Keratinocyte (primary cell): Measurements from ENCODE around the gene TLCD3A. TPM values are rescaled to one million over a fixed set of nuclear protein-coding genes. Genes with fewer than 3 reads are reported as not detected.

Source experiments
- DNase-seq: peaks from one replicate; pipeline ENCODE4 v3.0.0-alpha.2; 2011; ENCODE audit warnings: low read depth, missing footprints, low spot score
- FAIRE-seq: peaks from 2 replicates; lab custom pipeline; 2011; peaks lifted over from hg19 to GRCh38; lab: Jason Lieb, UNC
- H2AFZ ChIP-seq: 2 replicates; pipeline ENCODE4 v1.6.0; 2012; ENCODE audit warnings: low read length, control low read depth, inconsistent platforms; ENCODE audit not compliant: control insufficient read depth
- H3K27ac ChIP-seq: 2 replicates; pipeline ENCODE4 v1.5.1; 2011; ENCODE audit warnings: low read length; ENCODE audit not compliant: control insufficient read depth, insufficient read depth
- H3K27me3 ChIP-seq: 3 replicates; pipeline ENCODE4 v1.6.0; 2011; ENCODE audit warnings: low read length; ENCODE audit not compliant: control insufficient read depth, insufficient read depth; ENCODE audit errors: extremely low read depth
- H3K36me3 ChIP-seq, 2 experiments: 2 replicates in 1 of 2; 3 replicates in 1 of 2; pipeline ENCODE4 v1.5.1; 2011; ENCODE audit warnings: low read length in 2 of 2, mild to moderate bottlenecking in 1 of 2; ENCODE audit not compliant: control insufficient read depth in 2 of 2, insufficient read depth in 2 of 2; ENCODE audit errors: extremely low read depth in 1 of 2
- H3K4me1 ChIP-seq: 3 replicates; pipeline ENCODE4 v1.5.1; 2011; ENCODE audit warnings: low read length; ENCODE audit not compliant: control insufficient read depth, insufficient read depth; ENCODE audit errors: extremely low read depth
- H3K4me2 ChIP-seq: 3 replicates; pipeline ENCODE4 v1.6.0; 2011; ENCODE audit warnings: low read depth, low read length; ENCODE audit not compliant: control insufficient read depth, insufficient read depth; ENCODE audit errors: extremely low read depth
- H3K4me3 ChIP-seq, 3 experiments: fragments of 200-600 bp in 1 of 3; sonication (generic) in 1 of 3; 2 replicates in 2 of 3; 3 replicates in 1 of 3; pipeline ENCODE4 v1.5.1; 2011 to 2016; ENCODE audit warnings: low read length in 3 of 3, mild to moderate bottlenecking in 3 of 3, control low read depth in 2 of 3, inconsistent platforms in 1 of 3, low read depth in 1 of 3, mixed read lengths in 1 of 3, mixed run types in 1 of 3, moderate library complexity in 1 of 3; ENCODE audit not compliant: control insufficient read depth in 2 of 3, insufficient read depth in 2 of 3; ENCODE audit errors: extremely low read depth in 1 of 3
- H3K79me2 ChIP-seq: 2 replicates; pipeline ENCODE4 v1.6.0; 2012; ENCODE audit warnings: low read length; ENCODE audit not compliant: control insufficient read depth, insufficient read depth
- H3K9ac ChIP-seq: 3 replicates; pipeline ENCODE4 v1.6.0; 2011; ENCODE audit warnings: low read length; ENCODE audit not compliant: control insufficient read depth, insufficient read depth; ENCODE audit errors: extremely low read depth
- H3K9me1 ChIP-seq: 3 replicates; pipeline ENCODE4 v1.6.0; 2011; ENCODE audit warnings: low read length; ENCODE audit not compliant: control insufficient read depth, insufficient read depth; ENCODE audit errors: extremely low read depth
- H3K9me3 ChIP-seq: 2 replicates; pipeline ENCODE4 v1.5.1; 2012; ENCODE audit warnings: low read depth, low read length; ENCODE audit not compliant: control insufficient read depth
- H4K20me1 ChIP-seq: 3 replicates; pipeline ENCODE4 v1.6.0; 2011; ENCODE audit warnings: low read length; ENCODE audit not compliant: control insufficient read depth, insufficient read depth; ENCODE audit errors: extremely low read depth
- CTCF ChIP-seq, 3 experiments: IDR thresholded peaks in 1 of 3; conservative IDR thresholded peaks in 1 of 3; optimal IDR thresholded peaks in 1 of 3; 2 replicates in 2 of 3; 3 replicates in 1 of 3; pipeline versions ENCODE3 to v1.5.1; 2011; ENCODE audit warnings: low read length in 3 of 3, mild to moderate bottlenecking in 3 of 3, moderate library complexity in 2 of 3, control low read depth in 1 of 3, inconsistent platforms in 1 of 3; ENCODE audit not compliant: insufficient read depth in 2 of 3; ENCODE audit errors: extremely low read depth in 1 of 3
- EZH2 ChIP-seq: IDR thresholded peaks from one replicate; pipeline ENCODE4 v1.6.1; 2012; ENCODE audit warnings: inconsistent platforms, mild to moderate bottlenecking, low read length, moderate library complexity
- dilution Hi-C: fragments of 300-500 bp; cut with MboI; formaldehyde crosslinking; loops from one replicate; pipeline ENCODE4 v1.7.0; 2020; ENCODE audit warnings: low sequenced_read_pairs; ENCODE audit not compliant: extremely low pct_ligation_motif_present
- polyA plus RNA-seq, 5 experiments: library from polyadenylated mRNA; depleted of rRNA in 3 of 5; stranded (reverse) in 3 of 5; stranded (forward) in 1 of 5; unstranded in 1 of 5; fragments of >200 nt; gene quantifications; 1 replicate in 1 of 5; 2 replicates in 3 of 5; 3 replicates in 1 of 5; pipeline versions ENCODE4 v1.2.1 to v1.2.3, GENCODE V29; 2011 to 2012; ENCODE audit warnings: missing spikeins in 2 of 5, low read depth in 1 of 5, low replicate concordance in 1 of 5

The TLCD3A gene
- polyA plus RNA-seq, 1 donor (not counting 4 experiments of a cell fraction or from before 2014, with no cell fraction given): 34.1 TPM

GRCh38 chr17:767076-767475 is 34.7 kb downstream of the TLCD3A start:
- H4K20me1 ChIP-seq: no peaks in the 10 kb centered on the region
- H3K27me3 ChIP-seq: no peaks in the 10 kb centered on the region
- no peaks in the 10 kb centered on the region for H3K9me1 ChIP-seq
- no peaks in the 10 kb centered on the region for H3K9me3 ChIP-seq
- no peak for DNase-seq
- no peak for FAIRE-seq
- H3K27ac ChIP-seq: no peak overlapping the region
- no peak overlapping the region for H3K9ac ChIP-seq
- TF ChIP-seq EZH2 (no peak), CTCF (optimal IDR thresholded peaks at IDR 0.05 in 1 of 3, IDR thresholded peaks at IDR 0.05 in 1 of 3, conservative IDR thresholded peaks at IDR 0.05 in 1 of 3; ENCODE audit: extremely low read depth in 1 of 3, insufficient read depth in 2 of 3, low read length in 3 of 3) (no peak)
- peaks cover 26 to 35% of the 10 kb centered on the region in 2 experiments for H3K36me3 ChIP-seq
- dilution Hi-C loops: no loop called here
- no peak overlapping the region for H3K4me3 ChIP-seq
- H2AFZ ChIP-seq: no peak overlapping the region
- H3K79me2 ChIP-seq: no peaks in the 10 kb centered on the region
- H3K4me1 ChIP-seq: no peaks in the 10 kb centered on the region
- H3K4me2 ChIP-seq: no peak overlapping the region

- Histone ChIP-seq H4K20me1 (no peaks in the 10 kb centered on the region), H3K27me3 (no peaks in the 10 kb centered on the region), H3K9ac (no peak overlapping the region), H2AFZ (no peak overlapping the region), H3K36me3 (peaks cover 41 to 59% of the 10 kb centered on the region in 2 experiments), H3K4me2 (no peak overlapping the region), H3K9me3 (no peaks in the 10 kb centered on the region), H3K27ac (no peak overlapping the region), H3K4me1 (no peaks in the 10 kb centered on the region), H3K4me3 (no peak overlapping the region), H3K79me2 (peaks cover 2% of the 10 kb centered on the region), H3K9me1 (no peaks in the 10 kb centered on the region)
- DNase-seq: no peak
- TF ChIP-seq CTCF (optimal IDR thresholded peaks at IDR 0.05 in 1 of 3, IDR thresholded peaks at IDR 0.05 in 1 of 3, conservative IDR thresholded peaks at IDR 0.05 in 1 of 3; ENCODE audit: extremely low read depth in 1 of 3, insufficient read depth in 2 of 3, low read length in 3 of 3) (no peak), EZH2 (no peak)
- FAIRE-seq: no peak
- dilution Hi-C loops: no loop called here
Observed at GRCh38 chr17:773016-773415, 40.6 kb downstream of the TLCD3A start.
